K562 (cell line): ENCODE results near the gene ASPRV1. TPM values are rescaled to one million over a fixed set of nuclear protein-coding genes. Genes with fewer than 3 reads are reported as not detected.
A peak's percentile ranks its signal among the peaks of the same experiment; 100 is the strongest.

Experiments
- ARID1B ChIP-seq: fragments of 450-650 bp; IDR thresholded peaks from 2 replicates; pipeline ENCODE4 v1.6.1; 2016; ENCODE audit warnings: antibody characterized with exemption, mild to moderate bottlenecking, inconsistent platforms
- CTCF ChIP-seq, 3 experiments: IDR thresholded peaks in 2 of 3; conservative IDR thresholded peaks in 1 of 3; 2 replicates each; pipeline ENCODE4 v1.5.1; 2011 to 2012; ENCODE audit warnings: low read length in 3 of 3, mild to moderate bottlenecking in 3 of 3, control low read depth in 2 of 3, improper control_type of control experiment in 1 of 3, inconsistent platforms in 1 of 3, low read depth in 1 of 3, mixed read lengths in 1 of 3, moderate library complexity in 1 of 3; ENCODE audit not compliant: insufficient read depth in 2 of 3
- EGR1 ChIP-seq: fragments of 450-650 bp; conservative IDR thresholded peaks from 2 replicates; pipeline ENCODE4 v1.6.1; 2017; ENCODE audit warnings: mild to moderate bottlenecking
- JUN ChIP-seq, 2 experiments: sonication (generic) in 1 of 2; formaldehyde crosslinking in 1 of 2; IDR thresholded peaks; 2 replicates each; pipeline versions ENCODE4 v1.6.1 to v1.8.0; 2012 to 2022; ENCODE audit warnings: borderline replicate concordance in 2 of 2, mild to moderate bottlenecking in 2 of 2, improper control_type of control experiment in 1 of 2, low read depth in 1 of 2, low read length in 1 of 2, missing genetic modification reagents in 1 of 2
- LEF1 ChIP-seq: fragments of 450-650 bp; IDR thresholded peaks from 2 replicates; pipeline ENCODE4 v1.6.1; 2016; ENCODE audit warnings: mild to moderate bottlenecking
- MAFG ChIP-seq: fragments of 450-650 bp; conservative IDR thresholded peaks from 2 replicates; pipeline ENCODE4 v1.6.1; 2016; ENCODE audit warnings: missing genetic modification characterization, missing compliant biosample characterization
- MAFK ChIP-seq: IDR thresholded peaks from 2 replicates; pipeline ENCODE4 v1.6.1; 2011; ENCODE audit warnings: low read length, improper control_type of control experiment
- MAZ ChIP-seq, 2 experiments: fragments of 450-650 bp in 1 of 2; sonication (generic) in 1 of 2; formaldehyde crosslinking; IDR thresholded peaks in 1 of 2; conservative IDR thresholded peaks in 1 of 2; 2 replicates each; pipeline versions ENCODE4 v1.4.0 to v1.5.0; 2020; ENCODE audit warnings: mild to moderate bottlenecking in 1 of 2, missing genetic modification reagents in 1 of 2
- POLR2G ChIP-seq: fragments of 200-400 bp; formaldehyde crosslinking; IDR thresholded peaks from 2 replicates; pipeline ENCODE4 v1.6.1; 2017; ENCODE audit warnings: low read depth, mild to moderate bottlenecking, antibody characterized with exemption, low read length, moderate library complexity
- RAD21 ChIP-seq, 2 experiments: fragments of 250-450 bp in 1 of 2; fragments of 450-650 bp in 1 of 2; sonication (Bioruptor Pico) in 1 of 2; formaldehyde crosslinking in 1 of 2; IDR thresholded peaks in 1 of 2; conservative IDR thresholded peaks in 1 of 2; 2 replicates each; pipeline versions ENCODE4 v1.4.0 to v1.8.0; 2020 to 2022; ENCODE audit warnings: mild to moderate bottlenecking in 2 of 2, moderate library complexity in 1 of 2
- REST ChIP-seq, 2 experiments: fragments of 450-650 bp; formaldehyde crosslinking in 1 of 2; IDR thresholded peaks; 2 replicates each; pipeline versions ENCODE4 v1.4.0 to v1.6.1; 2014 to 2020; ENCODE audit warnings: mild to moderate bottlenecking in 2 of 2, borderline replicate concordance in 1 of 2, low read depth in 1 of 2
- SMAD3 ChIP-seq: fragments of 450-650 bp; formaldehyde crosslinking; conservative IDR thresholded peaks from 2 replicates; pipeline ENCODE4 v1.4.0; 2020; ENCODE audit warnings: mild to moderate bottlenecking
- TAF9B ChIP-seq: fragments of 450-650 bp; IDR thresholded peaks from 2 replicates; pipeline ENCODE4 v1.6.1; 2018; ENCODE audit warnings: mild to moderate bottlenecking; ENCODE audit not compliant: partially characterized antibody
- ZNF24 ChIP-seq: fragments of 450-650 bp; IDR thresholded peaks from 2 replicates; pipeline ENCODE4 v1.6.1; 2016
- polyA plus RNA-seq, 8 experiments: library from polyadenylated mRNA; depleted of rRNA in 4 of 8; stranded (reverse) in 5 of 8; unstranded in 3 of 8; fragments of >200 nt; fragmentation: Nextera tagmentation in 2 of 8; fragmentation: Illumina TruSeq in 1 of 8; extraction: Ambion mirVana in 2 of 8; extraction: Trizol in 1 of 8; gene quantifications; 2 replicates each; pipeline versions ENCODE4 v1.2.1 to v1.2.3, GENCODE V29; 2011 to 2014; ENCODE audit warnings: inconsistent platforms in 1 of 8, missing spikeins in 1 of 8
- total RNA-seq, 7 experiments: library from RNA; depleted of rRNA in 6 of 7; stranded (reverse); fragments of >200 nt in 6 of 7; fragmentation: Illumina TruSeq in 2 of 7; extraction: Trizol in 2 of 7; gene quantifications; 2 replicates each; pipeline versions ENCODE4 v1.2.1 to v1.2.3, GENCODE V29; 2011 to 2021; ENCODE audit warnings: low replicate concordance in 1 of 7
- TF ChIP-seq, protein P1 (sequence below): IDR thresholded peaks from 2 replicates; pipeline ENCODE4 v1.6.1; 2011; ENCODE audit not compliant: insufficient read length; ENCODE audit errors: extremely low read depth

ASPRV1 gene
- total and polyA plus RNA-seq, 9 of the 15 experiments (the other 6 are each of a cell fraction or from before 2014, with no cell fraction given): 0.17 to 0.72 (median 0.47) TPM; not detected in 1

- peak; percentile 59 to 75 (median 63) for TF ChIP-seq CTCF (IDR thresholded peaks at IDR 0.05 in 2 of 3, conservative IDR thresholded peaks at IDR 0.05 in 1 of 3; ENCODE audit: insufficient read depth in 2 of 3, low read depth in 1 of 3, low read length in 3 of 3)
- TF ChIP-seq ARID1B: no peak
- TF ChIP-seq SMAD3 (CRISPR knock-in tag): no peak
- TF ChIP-seq ZNF24: no peak
- no peak for TF ChIP-seq MAZ (CRISPR knock-in tag; conservative IDR thresholded peaks at IDR 0.05 in 1 of 2, IDR thresholded peaks at IDR 0.05 in 1 of 2)
- TF ChIP-seq LEF1: no peak
- TF ChIP-seq TAF9B: no peak
- TF ChIP-seq, protein P1, sequence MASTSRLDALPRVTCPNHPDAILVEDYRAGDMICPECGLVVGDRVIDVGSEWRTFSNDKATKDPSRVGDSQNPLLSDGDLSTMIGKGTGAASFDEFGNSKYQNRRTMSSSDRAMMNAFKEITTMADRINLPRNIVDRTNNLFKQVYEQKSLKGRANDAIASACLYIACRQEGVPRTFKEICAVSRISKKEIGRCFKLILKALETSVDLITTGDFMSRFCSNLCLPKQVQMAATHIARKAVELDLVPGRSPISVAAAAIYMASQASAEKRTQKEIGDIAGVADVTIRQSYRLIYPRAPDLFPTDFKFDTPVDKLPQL: no peak
- TF ChIP-seq POLR2G: no peak
- no peak for TF ChIP-seq MAFG (tag)
- peak; percentile 56 for TF ChIP-seq EGR1
- peak; percentile 29; the same call in 1 of the 2 replicates for TF ChIP-seq REST (IDR thresholded peaks at IDR 0.05; ENCODE audit: borderline replicate concordance)
- TF ChIP-seq REST (CRISPR knock-in tag; IDR thresholded peaks at IDR 0.05; ENCODE audit: low read depth): no peak
- TF ChIP-seq RAD21 (CRISPR knock-in tag; conservative IDR thresholded peaks at IDR 0.05 in 1 of 2, IDR thresholded peaks at IDR 0.05 in 1 of 2): peak; percentile 23 to 70; a peak in 3 of 4 replicates
- no peak for TF ChIP-seq JUN (IDR thresholded peaks at IDR 0.05; ENCODE audit: borderline replicate concordance, low read depth, low read length)
- no peak for TF ChIP-seq JUN (CRISPR knock-in tag; IDR thresholded peaks at IDR 0.05; ENCODE audit: borderline replicate concordance)
- TF ChIP-seq MAFK: no peak
Measured at GRCh38 chr2:70005752-70006446, 44.5 kb upstream of the ASPRV1 start (continued).
